Measurements from ENCODE around the gene MAGIX. TPM values are rescaled to one million over a fixed set of nuclear protein-coding genes. Genes with fewer than 3 reads are reported as not detected.

Gene MAGIX
- 1 to 10 TPM in 6 of 7 donors, under 1 TPM in 1; 0.89 to 4.3 (median 1.5) TPM for total RNA-seq
- 1 to 10 TPM in 2 of 3 donors, under 1 TPM in 1; 0.96 to 2.1 (median 1.3) TPM for polyA plus RNA-seq
- long read RNA-seq, donor 1 = 0 reads
- long read RNA-seq, donor 2 = 0 reads

DNA sequence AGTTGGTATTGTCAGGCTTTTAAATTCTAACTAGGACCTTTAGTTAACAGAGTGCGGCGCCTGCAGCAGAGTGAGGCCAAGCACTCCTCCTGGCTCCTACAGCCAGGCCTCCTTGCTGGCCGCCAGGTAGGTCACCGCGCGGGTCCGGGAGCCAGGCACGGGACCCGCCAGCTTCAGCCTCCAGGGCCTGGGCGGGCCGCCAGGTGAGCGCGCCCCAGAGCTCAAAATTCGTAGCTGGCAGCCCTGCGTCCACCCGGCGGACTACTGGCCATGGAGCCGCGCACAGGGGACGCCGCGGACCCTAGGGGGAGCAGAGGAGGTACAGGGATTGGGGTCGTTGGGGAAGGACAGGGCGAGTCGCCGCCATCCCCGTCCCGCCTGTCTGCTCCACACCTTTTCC, at the start of gene MAGIX:
Gene MAGIX (plus strand): TSS at position 139 of the 400 bp plus-strand sequence. CDS start 132 bp downstream, at position 271.
- intact Hi-C loops (cut with DNase I; ENCODE audit: low total_unique reads) = no loop called here
- WGBS, 5 donors = 83 to 89% (median 89%) methylated on average over 22 to 28 of the region's 28 CpGs
- DNase-seq = peak; percentile 78
- no peaks in the 10 kb centered on the region for H3K36me3 ChIP-seq
- peak within 1 kb of the TSS; percentile 63 to 97 (median 90) for H3K27ac ChIP-seq
- no peaks in the 10 kb centered on the region for H3K9me3 ChIP-seq
- peak within 1 kb of the TSS in 6 of 8 donors; percentile 9 to 66 (median 32) for H3K4me3 ChIP-seq
- no peaks in the 10 kb centered on the region for H3K27me3 ChIP-seq (replicated peaks in 1 of 7)
- peaks cover 0 to 36% (median 12%) of the 10 kb centered on the region in 6 donors for H3K4me1 ChIP-seq
- TF ChIP-seq, protein P1, sequence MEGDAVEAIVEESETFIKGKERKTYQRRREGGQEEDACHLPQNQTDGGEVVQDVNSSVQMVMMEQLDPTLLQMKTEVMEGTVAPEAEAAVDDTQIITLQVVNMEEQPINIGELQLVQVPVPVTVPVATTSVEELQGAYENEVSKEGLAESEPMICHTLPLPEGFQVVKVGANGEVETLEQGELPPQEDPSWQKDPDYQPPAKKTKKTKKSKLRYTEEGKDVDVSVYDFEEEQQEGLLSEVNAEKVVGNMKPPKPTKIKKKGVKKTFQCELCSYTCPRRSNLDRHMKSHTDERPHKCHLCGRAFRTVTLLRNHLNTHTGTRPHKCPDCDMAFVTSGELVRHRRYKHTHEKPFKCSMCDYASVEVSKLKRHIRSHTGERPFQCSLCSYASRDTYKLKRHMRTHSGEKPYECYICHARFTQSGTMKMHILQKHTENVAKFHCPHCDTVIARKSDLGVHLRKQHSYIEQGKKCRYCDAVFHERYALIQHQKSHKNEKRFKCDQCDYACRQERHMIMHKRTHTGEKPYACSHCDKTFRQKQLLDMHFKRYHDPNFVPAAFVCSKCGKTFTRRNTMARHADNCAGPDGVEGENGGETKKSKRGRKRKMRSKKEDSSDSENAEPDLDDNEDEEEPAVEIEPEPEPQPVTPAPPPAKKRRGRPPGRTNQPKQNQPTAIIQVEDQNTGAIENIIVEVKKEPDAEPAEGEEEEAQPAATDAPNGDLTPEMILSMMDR (IDR thresholded peaks at IDR 0.05 in 8 of 11, conservative IDR thresholded peaks at IDR 0.05 in 3 of 11) = no peak
- TF ChIP-seq POLR2AphosphoS5 (IDR thresholded peaks at IDR 0.05) (no peak), POLR2A (IDR thresholded peaks at IDR 0.05) (no peak)

DNA sequence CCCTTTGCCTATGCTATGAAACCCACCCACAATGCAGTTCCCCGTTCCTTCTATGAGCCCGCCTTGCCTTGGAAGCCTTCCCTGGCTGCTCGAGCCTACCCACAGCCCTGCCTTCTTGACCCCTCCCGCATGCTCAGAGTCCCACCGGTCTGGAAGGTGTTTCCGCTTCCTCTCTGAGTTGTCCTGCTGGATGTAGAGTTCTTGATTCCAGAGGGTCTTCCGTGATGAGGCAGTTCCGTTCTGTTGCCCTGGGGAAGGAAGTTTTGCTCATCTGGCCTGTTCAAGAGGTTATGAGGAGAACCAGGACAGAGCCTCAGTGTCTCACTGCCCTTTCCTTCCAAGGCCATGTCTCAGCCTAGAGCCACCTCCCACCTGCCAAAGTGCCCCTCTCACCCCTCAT, 46.5 kb upstream of the MAGIX start:
- no peak overlapping the region for H3K27ac ChIP-seq
- no peak for DNase-seq
- peaks cover 0 to 11% (median 0%) of the 10 kb centered on the region in 6 donors for H3K4me1 ChIP-seq
- TF ChIP-seq POLR2AphosphoS5 (IDR thresholded peaks at IDR 0.05) = no peak
- WGBS, 5 donors = 83 to 90% (median 88%) methylated on average over 7 to 8 of the region's 8 CpGs
- intact Hi-C loops (cut with DNase I; ENCODE audit: low total_unique reads) = no loop called here
- no peak overlapping the region for H3K4me3 ChIP-seq
- H3K9me3 ChIP-seq = no peaks in the 10 kb centered on the region
- no peaks in the 10 kb centered on the region for H3K27me3 ChIP-seq (replicated peaks in 1 of 7)
- H3K36me3 ChIP-seq = peaks cover 0 to 99% (median 45%) of the 10 kb centered on the region in 6 donors

DNA sequence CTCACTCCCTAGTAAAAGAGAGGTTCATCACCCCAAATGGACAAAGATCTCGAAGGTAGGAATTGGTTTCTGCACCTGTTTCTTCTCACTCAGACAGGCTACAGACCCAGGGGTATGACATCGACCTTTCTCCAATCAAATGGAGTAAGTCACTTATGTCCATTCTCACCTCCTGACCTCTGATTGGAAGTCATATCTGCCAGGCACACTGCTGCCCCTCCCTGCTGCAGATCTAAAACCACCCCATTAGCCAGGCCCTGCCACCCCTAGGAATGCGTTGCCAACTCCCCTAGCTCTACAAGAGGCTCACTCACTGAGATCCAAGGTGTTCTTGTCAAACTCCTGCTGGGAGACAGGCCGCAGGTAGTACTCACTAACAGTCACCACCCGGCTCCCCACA, 45.8 kb upstream of the MAGIX start:
- Histone ChIP-seq H3K4me1 (peaks cover 0 to 11% (median 0%) of the 10 kb centered on the region in 6 donors), H3K27ac (peak overlapping the region in 1 of 8 donors; percentile 61), H3K4me3 (no peak overlapping the region), H3K36me3 (peaks cover 0 to 100% (median 47%) of the 10 kb centered on the region in 6 donors), H3K27me3 (replicated peaks in 1 of 7) (no peaks in the 10 kb centered on the region), H3K9me3 (no peaks in the 10 kb centered on the region)
- intact Hi-C loops (cut with DNase I; ENCODE audit: low total_unique reads) = no loop called here
- DNase-seq = no peak
- 68 to 93% (median 81%) methylated on average over 1 to 5 of the region's 5 CpGs for WGBS, 5 donors
- TF ChIP-seq POLR2A (IDR thresholded peaks at IDR 0.05) = no peak
- TF ChIP-seq, protein P1 (IDR thresholded peaks at IDR 0.05 in 8 of 11, conservative IDR thresholded peaks at IDR 0.05 in 3 of 11) = no peak
- no peak for TF ChIP-seq POLR2AphosphoS5 (IDR thresholded peaks at IDR 0.05)

DNA sequence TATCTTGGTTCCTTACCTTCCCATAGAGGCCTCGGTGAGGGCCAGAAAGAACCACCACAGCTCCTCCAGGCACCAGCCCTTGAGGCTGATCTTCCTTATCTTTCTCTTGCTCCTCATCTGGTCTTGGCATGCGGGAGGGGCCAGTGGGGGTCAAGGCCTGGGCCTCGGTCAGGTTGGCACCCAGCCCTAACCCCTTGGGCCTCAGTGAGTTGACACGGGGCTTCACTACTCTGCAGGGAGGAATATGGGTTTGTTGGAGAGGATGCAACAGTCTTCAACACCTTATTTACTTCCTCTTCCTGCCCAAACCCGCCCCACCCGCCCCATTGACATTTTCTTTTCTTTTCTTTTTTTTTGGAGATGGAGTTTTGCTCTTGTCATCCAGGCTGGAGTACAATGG, 45.0 kb upstream of the MAGIX start:
- Histone ChIP-seq H3K4me3 (peak overlapping the region in 1 of 8 donors; percentile 19), H3K4me1 (peaks cover 0 to 19% (median 6%) of the 10 kb centered on the region in 6 donors), H3K9me3 (no peaks in the 10 kb centered on the region), H3K27me3 (replicated peaks in 1 of 7) (no peaks in the 10 kb centered on the region), H3K27ac (peak overlapping the region in 3 of 8 donors; percentile 13 to 61 (median 31)), H3K36me3 (peaks cover 0 to 98% (median 44%) of the 10 kb centered on the region in 6 donors)
- intact Hi-C loops (cut with DNase I; ENCODE audit: low total_unique reads) = no loop called here
- 51 to 72% (median 56%) methylated on average over 6 of the region's 6 CpGs for WGBS, 5 donors
- DNase-seq = no peak
- TF ChIP-seq, protein P1 (IDR thresholded peaks at IDR 0.05 in 8 of 11, conservative IDR thresholded peaks at IDR 0.05 in 3 of 11) = no peak
- no peak for TF ChIP-seq POLR2AphosphoS5 (IDR thresholded peaks at IDR 0.05)
- no peak for TF ChIP-seq POLR2A (IDR thresholded peaks at IDR 0.05)

All from spleen (tissue), 13 donors.